Amniotic stem cell (primary cell): ENCODE data around the gene GPC5.
"Not testable (repeated sequence)": the region's sequence is repeated elsewhere in the genome, so short reads cannot be mapped to it uniquely, and the experiment has no call there.

Source experiments
- DNase-seq: peaks from one replicate; lab custom pipeline; 2025; lab: John Stamatoyannopoulos, UW

Gene GPC5

DNA sequence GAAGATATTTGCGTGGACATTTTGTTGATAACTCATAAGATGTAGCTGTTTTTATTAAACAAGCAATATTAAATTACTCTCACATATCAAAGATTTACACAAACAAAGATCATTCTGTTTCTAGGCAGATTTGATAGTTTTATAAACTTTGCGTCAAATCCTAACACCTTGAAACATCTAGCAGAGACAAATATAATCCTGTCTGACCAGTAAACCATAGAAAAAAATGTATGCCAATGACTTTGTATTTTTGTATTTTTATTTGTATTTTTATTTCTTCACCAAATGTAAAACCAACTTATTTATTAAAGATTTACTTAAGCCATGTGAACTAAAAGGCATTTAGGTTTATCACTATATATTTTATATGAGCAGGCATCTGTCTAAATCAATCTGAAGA, 494.6 kb downstream of the GPC5 start:
- no peak for DNase-seq

- no peak for DNase-seq
These were observed 495.9 kb downstream of the GPC5 start for GRCh38 chr13:91894316-91894715.

- no peak for DNase-seq
These were observed 498.1 kb downstream of the GPC5 start for GRCh38 chr13:91896547-91896946.

DNA sequence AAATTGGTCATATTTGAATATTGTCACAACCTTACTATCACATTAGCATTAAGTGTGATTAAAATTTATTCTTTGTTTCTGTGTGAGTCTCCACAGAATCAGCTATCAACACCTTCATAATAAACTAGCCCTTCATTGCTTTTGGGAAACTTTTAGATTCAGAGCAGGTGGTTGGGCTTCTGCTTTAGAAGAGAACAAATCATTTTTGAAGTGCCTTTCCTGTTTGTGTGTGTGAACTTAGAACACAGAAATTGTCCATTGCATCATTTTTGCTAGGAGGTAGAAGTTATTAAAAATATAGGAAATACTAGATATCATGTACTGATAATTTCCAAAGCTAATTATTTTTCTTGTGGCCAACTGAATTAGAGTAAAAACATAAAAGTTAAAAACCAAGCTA, 500.6 kb downstream of the GPC5 start:
- not testable (repeated sequence) for DNase-seq

GRCh38 chr13:91902291-91902690, 503.9 kb downstream of the GPC5 start:
- DNase-seq = no peak

- DNase-seq = no peak
These were observed 505.6 kb downstream of the GPC5 start for GRCh38 chr13:91904005-91904404.

DNA sequence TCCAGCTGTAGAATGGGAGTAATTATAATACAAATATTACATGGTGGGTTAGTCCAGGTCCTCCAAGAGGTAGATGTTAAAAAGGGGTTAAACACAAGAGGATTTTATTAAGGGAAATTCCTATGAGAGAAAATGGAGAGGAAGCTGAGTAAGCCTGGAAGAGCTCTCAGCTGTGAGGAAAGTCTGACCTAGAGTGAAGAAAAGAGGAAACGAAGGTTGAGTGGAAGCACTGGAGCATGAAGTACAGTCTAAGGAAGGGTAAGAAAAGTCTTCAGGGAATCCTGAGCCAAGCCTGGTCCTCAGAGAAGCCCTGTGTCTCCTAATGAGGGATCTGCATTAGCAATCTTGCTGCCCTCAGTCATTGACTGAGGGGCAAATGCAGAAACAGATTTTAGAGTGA, 506.2 kb downstream of the GPC5 start:
- DNase-seq = no peak

DNA sequence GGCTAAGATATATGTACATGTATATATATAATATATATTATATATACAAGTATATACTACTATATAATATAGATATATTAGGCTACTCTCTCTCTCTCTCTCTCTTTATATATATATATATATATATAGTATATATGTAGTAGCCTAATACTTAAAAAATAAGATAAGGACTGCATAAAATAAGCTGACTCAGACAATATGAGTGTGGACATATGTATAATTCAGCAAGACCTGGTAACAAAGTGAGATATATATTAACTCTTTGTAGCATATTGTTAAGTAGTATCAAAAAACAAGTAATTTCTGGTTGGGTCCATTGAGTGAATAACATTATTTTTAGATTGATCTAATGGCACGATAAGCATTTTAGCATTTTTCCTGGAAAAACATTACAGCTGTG, 509.0 kb downstream of the GPC5 start:
- DNase-seq = no peak

DNA sequence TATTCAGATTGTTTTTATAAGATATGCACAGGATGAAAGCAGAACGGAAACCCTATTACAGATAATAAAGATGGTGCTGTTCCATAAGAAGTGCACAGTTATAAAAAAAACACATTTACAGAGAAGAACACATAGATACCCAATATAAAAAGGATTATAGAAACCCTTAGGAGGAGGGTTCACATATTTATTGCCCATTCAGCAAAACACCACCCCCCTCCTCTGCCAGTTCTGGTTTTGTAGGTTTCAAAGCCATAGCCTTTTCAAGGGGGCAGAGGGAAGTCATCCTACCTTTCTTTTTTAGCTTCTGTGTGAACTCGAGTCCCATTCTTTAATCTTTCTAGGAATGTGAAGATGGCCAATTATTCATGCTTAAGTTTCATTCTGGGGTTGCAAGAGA, 511.2 kb downstream of the GPC5 start:
- no peak for DNase-seq

GRCh38 chr13:91922969-91923592, 524.7 kb downstream of the GPC5 start:
- DNase-seq = no peak

DNA sequence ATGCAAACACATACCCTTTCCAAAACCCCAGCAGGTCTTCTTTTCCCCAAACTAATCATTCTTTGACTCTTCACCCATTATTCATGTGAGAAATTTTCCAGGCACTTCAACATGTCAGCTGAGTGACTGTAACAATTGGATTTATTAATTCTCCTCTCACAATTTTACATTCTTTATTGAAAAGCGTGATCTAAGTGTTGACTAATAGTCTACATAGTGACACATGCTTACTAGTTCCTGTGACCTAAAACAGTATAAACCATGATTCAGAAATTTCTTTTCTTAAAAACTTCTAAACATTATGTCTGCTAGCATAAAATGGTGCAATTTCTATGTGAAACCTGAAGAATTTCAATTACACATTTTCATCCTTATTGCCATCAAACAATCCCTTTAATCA, 532.3 kb downstream of the GPC5 start:
- no peak for DNase-seq

GRCh38 chr13:91934354-91934753, 535.9 kb downstream of the GPC5 start:
- DNase-seq = no peak

DNA sequence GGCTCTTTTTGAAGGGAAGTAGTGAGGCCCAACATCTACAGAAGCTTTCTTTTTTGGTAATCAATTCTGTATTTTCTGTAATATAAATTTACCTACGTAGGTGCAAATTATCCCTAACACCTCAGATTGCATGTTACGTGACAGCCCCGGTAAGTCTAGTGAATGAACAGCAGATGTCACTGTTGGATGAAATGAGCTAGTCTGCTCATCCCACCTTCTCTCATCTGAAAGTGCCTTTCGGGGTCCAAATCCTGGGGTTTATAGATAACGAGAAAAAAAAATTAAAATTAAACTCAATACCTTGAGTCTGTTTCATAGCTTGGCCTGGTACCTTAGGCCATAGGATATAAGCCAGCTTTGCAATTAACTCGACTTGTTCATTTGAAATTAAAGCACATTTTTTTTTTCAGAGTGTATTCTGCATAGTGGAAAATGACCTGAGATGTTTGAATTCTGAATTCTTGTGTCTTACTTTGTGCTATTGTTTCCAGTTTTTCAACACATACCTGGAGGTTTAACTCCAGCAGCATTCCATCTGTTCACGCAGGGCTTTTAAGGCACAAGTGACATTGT, 548.2 kb downstream of the GPC5 start:
- no peak for DNase-seq

DNA sequence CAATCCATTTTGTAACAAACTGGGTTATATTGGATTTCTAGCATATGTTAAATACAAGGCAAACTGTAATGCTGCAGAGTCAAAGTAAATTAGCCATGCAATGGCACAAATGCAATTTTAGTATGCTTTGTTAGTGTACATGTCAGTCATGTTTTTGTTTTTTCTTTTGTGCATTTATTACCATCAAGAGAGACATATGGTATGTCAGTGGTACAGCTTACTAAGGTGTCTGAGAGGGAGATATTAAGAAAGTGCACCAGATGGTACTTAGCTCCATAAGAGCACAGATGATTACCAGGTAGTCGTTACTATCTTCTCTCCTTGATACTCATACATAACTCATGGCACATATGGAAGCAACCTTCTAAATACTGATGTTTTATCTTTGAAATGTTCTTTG, 550.3 kb downstream of the GPC5 start:
- DNase-seq = no peak

DNA sequence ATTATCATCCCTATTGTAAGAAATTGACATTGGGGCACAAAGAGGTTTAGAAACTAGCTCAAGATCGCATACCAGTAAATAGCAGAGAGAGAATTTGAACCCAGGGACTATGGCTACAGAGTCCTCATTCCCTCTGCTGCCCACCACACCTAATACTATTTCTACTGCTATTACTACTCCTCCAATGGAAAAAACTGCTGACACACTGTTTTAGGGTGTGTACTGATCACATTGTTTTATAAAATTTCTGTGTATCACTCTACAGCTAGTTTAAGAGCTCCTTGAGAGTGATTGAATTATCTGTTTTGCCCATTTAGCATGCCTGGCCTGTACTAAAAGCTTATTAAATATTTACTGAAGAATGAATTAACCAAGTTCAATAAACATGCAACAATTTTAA, 552.4 kb downstream of the GPC5 start:
- DNase-seq = no peak

GRCh38 chr13:91955546-91956355, 557.3 kb downstream of the GPC5 start:
- no peak for DNase-seq

DNA sequence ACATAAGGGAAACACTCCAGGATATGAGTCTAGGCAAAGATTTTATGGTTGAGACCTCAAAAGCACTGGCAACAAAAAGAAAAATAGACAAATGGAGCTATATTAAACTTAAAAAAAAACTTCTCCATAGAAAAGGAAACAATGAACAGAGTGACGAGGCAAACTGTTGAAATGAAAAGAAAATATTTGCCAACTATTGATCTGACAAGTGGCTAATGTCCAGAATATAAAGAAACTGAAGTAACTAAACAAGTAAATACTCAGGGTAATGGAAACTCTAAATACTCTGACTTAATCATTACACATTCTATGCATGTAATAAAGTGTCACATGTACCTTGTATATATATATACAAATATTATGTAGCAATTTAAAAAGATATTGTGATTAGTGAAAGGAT, 562.5 kb downstream of the GPC5 start:
- no peak for DNase-seq

DNA sequence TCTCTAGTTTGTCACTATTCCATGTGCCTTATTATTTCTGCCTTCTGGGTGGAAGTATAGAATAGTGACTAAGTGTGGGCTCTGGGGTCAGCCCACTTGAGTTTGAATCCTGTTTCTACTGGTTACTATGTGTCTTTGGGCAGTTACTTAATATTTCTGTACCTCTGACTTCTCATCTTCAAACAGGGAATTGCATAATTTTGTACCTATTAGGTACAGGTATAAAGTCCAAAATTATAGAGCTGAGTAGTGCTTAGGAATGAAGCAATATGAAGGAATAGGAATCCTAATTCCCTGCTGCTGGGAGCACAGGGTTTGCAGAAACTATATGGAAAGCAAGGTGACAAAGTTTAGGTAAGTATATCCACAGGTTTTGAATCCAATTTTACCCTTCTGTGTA, 564.5 kb downstream of the GPC5 start:
- DNase-seq = no peak

- DNase-seq = no peak
These were observed 567.1 kb downstream of the GPC5 start for GRCh38 chr13:91965511-91965910.

DNA sequence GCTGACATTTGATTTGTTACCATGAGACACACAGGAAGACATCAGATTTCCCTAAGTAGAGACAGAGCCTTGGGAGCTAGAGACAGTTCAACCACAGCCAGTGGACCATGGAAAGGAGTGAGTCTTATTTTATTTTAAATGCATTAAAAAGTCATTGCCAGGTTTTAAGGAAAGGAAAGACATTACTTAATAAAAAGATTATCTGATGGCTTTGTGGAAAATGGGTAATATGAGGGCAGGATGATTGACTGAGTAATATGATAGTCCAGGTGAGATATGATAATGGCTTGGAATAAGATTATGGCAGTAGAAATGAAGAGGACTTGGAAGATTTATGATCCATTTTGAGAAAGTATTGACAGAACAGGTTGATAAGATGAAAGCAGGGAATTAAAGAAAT, 580.1 kb downstream of the GPC5 start:
- no peak for DNase-seq

GRCh38 chr13:91986761-91987483, 588.5 kb downstream of the GPC5 start:
- DNase-seq = no peak

GRCh38 chr13:91988331-91988730, 589.9 kb downstream of the GPC5 start:
- no peak for DNase-seq

- no peak for DNase-seq
These were observed 614.4 kb downstream of the GPC5 start for GRCh38 chr13:92012787-92013186.
